Measurements from ENCODE around the gene FOXC2. TPM values are rescaled to one million over a fixed set of nuclear protein-coding genes. Genes with fewer than 3 reads are reported as not detected.

Gene FOXC2
- total RNA-seq, 1 experiment from 2014 or later: 1.3 TPM

DNA sequence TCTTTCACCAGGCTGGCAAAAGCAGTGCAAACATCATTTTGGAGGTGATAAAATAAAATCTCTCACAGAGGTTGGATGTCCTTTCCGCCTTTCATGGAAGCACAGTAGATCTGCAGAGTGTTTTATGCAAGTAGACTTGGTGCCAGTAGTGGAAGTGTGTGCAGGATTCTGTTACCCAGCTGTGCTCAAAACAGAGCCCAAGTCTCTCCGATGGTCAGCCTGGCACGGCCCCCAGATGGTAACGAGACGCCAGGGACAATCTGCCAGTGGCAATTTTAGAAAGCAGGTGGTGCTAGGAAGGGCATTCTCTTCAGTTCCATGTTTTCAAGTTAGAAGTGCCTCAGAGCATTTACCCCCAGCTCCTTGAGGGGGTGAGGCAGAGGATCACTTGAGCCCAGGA lies 10.1 kb upstream of the FOXC2 start:
- no peak for DNase-seq (ENCODE audit: low spot score)

DNA sequence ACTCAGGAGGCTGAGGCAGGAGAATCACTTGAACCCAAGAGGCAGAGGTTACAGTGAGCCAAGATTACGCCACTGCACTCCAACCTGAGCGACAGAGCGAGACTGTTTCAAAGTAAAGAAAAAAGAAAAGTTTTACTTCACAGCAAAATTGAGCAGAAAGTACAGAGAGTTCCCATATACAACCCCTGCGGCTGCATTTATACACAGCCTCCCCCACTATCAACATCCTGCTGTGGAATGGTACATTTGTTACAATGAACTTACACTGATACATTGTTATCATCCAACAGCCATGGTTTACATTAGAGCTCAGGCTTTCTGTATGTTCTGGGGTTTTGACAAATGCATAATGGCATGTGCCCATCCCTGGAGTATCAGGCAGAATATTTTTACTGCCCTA lies 9.0 kb upstream of the FOXC2 start:
- DNase-seq (ENCODE audit: low spot score): no peak

DNA sequence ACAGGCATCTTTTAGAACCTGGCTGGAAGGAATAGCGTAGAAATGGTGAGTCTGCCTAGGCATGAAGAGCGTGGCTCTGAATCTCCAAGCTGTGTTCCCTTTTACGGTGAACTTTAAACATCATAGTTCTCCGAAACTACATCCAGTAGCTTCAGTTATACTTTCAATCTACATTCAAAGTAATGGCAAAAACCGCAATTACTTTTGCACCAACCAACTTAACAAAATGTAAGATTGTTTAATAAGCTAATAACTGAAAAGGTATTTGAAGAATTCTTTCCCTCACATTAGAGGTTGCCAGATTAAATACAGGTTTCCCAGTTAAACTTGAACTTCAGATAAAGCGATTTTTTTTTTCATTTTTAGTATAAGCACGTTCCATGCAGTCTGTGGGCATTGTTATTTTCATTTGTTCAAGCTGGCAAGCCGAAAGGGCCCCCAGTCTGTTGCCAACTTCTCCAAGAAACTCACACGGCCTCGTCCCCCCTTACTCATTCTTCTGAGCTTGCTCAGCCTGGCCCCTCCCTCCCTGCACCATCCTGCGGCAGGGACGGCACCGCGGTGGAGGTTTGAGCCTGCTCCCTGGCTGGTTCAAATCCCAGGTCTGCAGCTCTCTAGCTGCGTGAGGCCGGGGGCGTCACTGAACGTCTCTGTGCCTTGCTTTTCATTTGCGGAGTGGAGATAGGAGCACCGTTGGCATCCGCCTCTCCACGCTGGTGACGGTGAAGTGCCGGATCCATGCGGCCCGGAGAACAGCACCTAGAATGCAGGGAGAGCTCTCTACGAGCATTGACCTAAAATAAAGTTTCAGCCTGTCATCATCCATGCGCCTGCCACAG lies 8.1 kb upstream of the FOXC2 start:
- no peak for DNase-seq (ENCODE audit: low spot score)

DNA sequence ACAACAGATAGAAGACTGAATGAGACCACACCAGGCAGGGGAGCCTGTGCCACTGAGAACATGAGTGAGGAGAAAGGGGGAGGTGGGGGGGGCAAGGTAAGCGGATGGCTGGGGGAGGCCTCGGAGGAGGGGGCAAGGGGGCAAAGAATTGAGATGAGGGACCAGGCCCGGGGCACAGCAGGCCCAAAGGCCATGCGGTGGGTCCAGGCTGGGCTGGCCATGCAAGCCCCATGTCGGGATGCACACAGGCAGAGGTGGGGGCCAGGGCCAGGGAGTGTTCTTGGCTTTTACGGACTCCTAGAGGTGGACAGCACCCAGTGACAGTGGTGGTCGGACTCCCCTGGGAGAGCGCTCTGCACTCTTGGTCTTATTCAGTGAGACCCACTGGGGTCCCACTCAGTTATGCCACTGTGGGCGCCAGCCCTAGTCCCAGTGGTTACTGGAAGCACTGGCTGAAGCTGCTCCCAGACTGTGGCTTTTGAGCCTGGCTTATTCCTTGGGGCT lies 6.8 kb upstream of the FOXC2 start:
- no peak for DNase-seq (ENCODE audit: low spot score)

DNA sequence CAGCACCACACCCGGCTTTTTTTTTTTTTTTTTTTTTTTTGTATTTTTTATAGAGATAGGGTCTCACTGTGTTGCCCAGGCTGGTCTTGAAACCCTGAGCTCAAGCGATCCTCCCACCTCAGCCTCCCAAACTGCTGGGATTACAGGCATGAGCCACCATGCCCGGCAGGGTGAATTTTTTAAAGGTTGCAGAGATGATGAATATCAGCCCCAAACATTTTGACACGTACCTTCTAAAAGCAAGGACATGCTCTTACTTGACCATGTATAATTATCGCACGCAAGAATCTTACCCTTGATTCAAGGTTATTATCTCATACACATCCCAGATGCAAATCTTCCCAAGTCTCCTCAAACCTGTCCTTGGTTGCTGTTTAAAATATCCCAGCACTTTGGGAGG lies 4.3 kb upstream of the FOXC2 start:
- no peak for DNase-seq (ENCODE audit: low spot score)

DNA sequence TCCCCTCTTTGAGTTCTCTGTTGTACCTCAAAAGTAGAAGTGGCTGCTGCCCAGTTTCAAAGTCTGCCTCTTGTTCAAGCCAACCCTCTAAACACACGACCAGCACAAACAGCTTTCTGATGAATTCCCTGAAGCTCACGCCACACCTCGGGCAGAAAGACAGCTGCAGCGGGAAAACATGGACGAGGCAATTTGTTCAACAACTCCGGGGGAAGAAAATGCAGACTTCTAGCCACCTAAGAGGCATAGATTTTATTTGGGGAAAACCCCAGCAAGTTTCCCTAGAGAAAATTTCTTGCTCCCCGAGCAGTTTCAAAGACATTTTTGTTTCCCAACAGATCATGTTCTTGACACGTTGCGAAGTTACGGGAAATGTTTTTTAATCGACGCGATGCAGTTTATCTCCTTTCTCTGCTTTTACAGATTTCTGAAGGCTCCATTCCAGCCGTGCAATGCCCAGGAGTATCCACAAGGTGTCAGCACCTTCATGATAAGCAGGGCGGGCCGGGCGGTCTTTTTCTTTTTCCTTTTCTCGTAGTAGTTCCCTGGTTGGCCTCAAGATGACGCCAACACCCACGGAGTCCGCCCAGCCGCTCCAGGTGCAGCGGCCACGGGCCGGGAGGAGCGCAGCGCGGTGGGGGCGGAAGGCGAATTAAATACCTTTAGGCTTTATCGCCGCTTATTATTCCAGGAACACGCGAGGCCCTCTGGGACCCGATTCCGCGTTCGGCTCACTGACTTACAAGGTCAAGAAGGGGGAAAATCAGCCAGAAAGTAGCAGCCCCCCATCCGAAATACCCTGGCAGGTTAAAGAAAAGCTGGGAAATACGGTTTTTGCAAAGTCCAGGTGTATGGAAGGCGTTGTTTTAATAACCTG lies 2.9 kb upstream of the FOXC2 start:
- DNase-seq (ENCODE audit: low spot score): peak; percentile 86

DNA sequence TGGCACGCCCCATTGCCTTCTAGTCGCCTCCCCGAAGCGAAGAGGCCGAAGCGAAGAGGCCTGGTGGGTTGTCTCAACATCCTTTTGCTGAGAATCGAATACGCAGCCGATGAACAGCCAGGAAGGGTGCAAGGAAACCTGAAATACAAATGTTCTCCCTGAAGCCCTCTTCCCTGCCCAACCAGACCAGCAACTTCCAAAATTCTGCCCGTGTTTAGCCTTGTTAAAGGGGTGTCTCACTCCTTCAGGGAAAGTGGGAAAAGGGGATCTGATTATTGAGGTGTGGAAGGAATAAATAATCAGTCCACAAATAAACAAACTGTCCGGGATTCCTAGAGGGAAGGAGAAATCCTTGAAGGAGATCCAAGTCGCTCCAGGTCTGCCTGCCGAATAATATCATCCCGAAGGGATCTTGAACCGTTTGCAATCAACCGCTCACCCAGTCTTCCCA lies 1.4 kb upstream of the FOXC2 start:
- DNase-seq (ENCODE audit: low spot score): no peak

DNA sequence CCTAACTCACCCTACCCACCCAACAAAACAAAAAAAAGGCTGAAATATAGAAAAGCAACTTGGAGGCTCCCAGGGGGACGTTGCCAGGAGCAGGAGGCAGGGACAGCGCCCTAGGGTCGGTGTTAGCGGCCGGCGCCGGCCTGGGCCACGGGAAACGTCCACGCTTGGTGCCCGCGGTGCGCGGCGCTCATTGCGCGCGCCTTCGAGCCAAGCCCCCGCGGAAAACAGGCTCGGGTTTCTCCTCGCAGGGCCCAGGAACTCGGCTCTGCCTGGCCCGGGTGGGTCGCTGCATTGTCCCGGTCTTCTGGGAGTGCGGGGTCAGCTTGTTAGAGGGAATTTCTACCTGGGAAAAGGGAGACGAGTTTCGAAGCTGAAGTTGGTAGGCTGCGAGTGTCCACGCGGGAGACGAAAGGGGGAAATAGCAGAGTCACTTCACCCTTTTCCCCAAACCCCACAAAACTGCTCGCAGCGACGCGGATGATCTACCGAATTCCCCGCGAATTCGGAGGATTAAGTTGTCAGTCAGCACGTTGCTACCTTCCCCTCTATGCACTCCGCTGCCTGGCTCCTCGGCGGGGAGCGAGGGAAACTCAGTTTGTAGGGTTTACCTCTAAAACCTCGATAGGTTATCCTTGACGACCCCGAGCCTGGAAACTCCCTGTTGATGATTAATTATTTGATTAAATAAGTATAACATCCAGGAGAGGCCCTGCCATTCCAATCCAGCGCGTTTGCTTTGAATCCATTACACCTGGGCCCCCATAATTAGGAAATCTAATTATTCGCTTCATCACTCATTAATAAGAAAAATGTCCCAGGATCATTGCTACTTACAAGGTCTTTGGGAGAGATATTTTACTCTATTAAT lies 751 bp upstream of the FOXC2 start:
- DNase-seq (ENCODE audit: low spot score): no peak

DNA sequence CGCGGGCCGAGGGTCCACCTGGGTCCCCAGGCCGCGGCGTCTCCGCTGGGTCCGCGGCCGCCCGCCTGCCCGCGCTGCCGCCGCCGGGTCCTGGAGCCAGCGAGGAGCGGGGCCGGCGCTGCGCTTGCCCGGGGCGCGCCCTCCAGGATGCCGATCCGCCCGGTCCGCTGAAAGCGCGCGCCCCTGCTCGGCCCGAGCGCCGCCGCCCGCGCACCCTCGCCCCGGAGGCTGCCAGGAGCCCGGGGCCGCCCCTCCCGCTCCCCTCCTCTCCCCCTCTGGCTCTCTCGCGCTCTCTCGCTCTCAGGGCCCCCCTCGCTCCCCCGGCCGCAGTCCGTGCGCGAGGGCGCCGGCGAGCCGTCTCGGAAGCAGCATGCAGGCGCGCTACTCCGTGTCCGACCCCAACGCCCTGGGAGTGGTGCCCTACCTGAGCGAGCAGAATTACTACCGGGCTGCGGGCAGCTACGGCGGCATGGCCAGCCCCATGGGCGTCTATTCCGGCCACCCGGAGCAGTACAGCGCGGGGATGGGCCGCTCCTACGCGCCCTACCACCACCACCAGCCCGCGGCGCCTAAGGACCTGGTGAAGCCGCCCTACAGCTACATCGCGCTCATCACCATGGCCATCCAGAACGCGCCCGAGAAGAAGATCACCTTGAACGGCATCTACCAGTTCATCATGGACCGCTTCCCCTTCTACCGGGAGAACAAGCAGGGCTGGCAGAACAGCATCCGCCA lies 504 bp downstream of the FOXC2 start:
- no peak for DNase-seq (ENCODE audit: low spot score)

DNA sequence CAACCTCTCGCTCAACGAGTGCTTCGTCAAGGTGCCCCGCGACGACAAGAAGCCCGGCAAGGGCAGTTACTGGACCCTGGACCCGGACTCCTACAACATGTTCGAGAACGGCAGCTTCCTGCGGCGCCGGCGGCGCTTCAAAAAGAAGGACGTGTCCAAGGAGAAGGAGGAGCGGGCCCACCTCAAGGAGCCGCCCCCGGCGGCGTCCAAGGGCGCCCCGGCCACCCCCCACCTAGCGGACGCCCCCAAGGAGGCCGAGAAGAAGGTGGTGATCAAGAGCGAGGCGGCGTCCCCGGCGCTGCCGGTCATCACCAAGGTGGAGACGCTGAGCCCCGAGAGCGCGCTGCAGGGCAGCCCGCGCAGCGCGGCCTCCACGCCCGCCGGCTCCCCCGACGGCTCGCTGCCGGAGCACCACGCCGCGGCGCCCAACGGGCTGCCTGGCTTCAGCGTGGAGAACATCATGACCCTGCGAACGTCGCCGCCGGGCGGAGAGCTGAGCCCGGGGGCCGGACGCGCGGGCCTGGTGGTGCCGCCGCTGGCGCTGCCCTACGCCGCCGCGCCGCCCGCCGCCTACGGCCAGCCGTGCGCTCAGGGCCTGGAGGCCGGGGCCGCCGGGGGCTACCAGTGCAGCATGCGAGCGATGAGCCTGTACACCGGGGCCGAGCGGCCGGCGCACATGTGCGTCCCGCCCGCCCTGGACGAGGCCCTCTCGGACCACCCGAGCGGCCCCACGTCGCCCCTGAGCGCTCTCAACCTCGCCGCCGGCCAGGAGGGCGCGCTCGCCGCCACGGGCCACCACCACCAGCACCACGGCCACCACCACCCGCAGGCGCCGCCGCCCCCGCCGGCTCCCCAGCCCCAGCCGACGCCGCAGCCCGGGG lies 1.3 kb downstream of the FOXC2 start:
- DNase-seq (ENCODE audit: low spot score): no peak

DNA sequence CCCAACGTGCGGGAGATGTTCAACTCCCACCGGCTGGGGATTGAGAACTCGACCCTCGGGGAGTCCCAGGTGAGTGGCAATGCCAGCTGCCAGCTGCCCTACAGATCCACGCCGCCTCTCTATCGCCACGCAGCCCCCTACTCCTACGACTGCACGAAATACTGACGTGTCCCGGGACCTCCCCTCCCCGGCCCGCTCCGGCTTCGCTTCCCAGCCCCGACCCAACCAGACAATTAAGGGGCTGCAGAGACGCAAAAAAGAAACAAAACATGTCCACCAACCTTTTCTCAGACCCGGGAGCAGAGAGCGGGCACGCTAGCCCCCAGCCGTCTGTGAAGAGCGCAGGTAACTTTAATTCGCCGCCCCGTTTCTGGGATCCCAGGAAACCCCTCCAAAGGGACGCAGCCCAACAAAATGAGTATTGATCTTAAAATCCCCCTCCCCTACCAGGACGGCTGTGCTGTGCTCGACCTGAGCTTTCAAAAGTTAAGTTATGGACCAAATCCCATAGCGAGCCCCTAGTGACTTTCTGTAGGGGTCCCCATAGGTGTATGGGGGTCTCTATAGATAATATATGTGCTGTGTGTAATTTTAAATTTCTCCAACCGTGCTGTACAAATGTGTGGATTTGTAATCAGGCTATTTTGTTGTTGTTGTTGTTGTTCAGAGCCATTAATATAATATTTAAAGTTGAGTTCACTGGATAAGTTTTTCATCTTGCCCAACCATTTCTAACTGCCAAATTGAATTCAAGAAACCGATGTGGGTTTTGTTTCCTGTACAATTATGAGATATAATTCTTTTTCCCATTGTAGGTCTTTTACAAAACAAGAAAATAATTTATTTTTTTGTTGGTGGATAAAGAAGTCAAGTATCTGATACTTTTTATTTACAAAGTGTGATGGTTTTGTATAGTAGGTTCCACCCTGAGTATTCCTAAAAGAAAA lies 2.3 kb downstream of the FOXC2 start:
- DNase-seq (ENCODE audit: low spot score): no peak

DNA sequence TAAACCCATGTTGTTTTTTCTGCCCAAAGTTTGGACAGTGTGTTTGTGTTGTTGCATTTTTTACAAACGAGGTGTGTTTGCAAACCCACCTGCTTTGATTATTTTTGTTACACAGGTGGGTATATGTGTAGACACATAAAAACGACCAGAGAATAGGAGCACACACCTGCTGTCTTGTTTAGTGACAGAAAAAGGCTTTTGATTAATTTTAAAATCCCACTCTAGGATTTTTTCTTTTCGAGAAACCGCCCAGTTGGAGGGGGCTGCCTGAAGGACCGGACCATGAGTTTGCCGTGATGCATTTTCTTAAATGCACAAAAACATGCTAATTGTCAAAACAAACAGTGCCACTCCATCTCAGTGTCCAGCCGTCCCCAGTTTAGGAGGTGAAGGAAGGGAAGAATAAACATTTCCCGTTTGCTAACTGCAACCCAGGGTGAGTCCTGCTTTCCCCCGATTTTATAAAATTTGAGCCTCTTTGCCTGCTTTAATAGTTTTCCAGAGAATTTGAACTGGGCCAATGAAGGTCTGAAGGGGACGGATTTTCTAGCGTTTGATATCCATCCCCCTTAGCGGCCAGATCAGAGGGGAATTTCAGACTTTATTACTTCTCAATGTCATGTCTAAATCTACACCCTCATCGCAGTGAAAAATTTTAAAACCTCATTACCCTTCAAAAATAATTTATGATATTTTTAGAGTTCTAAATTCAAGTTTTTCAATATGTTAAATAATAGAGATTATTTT lies 3.2 kb downstream of the FOXC2 start:
- DNase-seq (ENCODE audit: low spot score): no peak

DNA sequence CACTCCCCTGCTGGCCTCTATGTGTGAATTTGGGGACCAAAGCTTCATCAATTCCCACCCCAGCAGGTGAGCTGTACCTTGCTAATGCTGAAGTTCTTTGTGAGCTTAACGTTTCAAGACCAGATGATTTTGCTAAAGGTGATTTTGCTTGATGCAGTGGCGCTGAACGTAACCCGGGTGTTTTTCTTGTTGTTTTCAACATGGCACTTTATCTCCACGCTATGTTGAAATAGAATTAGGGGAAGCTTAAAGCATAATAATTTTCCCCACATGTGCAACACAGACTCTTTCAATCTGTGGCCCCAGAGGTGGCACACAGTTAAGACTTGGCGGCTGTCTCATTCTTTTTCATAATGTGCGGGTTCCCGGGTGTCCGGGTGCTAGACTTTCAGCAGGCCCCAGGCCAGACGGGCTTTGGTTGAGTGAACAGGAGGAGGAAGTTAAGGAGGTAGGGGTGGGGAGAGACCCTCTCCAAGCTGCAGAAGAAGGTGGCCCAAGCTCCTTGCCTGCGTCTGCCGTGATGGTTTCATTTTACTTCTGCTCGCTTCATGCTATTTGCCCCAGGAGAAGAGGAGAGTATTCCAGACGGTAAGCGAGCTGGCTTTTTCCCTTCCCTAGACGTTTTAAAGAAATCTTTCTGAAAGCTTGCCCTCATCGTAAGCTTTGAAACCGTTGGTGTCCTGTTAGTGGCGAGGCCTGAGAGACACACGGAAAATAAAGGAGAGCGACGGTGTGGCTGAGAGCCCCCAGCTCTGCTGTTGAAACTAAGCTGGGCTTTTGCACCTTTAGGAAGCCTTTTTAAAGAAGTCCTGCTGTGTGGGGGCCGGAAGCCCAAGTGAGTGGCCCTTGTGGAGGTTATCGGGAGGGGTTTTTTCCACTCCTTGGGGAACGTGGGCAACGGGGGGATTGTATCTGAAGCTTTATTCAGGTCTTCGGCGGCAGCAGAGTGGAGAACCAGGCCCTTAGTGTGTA lies 4.2 kb downstream of the FOXC2 start:
- DNase-seq (ENCODE audit: low spot score): no peak

DNA sequence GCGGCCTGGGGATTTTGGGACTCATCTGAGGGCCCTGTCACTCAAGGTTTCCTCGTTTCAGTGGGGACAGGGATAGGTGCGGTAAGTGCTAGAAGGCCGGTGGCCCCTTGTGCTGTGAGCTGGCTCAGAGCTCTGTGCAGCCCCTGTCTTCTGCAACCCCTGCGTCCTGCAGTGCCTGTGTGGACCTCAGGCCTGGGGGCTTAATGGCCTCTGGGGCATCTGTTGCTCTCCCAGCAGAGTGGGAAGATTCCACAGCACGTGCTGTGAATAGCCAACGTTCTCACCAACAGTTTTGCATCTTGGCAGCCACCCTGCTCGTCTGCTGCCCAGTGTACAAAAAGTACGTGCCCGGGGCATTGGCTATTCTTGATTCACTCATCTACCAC lies 4.9 kb downstream of the FOXC2 start:
- no peak for DNase-seq (ENCODE audit: low spot score)

DNA sequence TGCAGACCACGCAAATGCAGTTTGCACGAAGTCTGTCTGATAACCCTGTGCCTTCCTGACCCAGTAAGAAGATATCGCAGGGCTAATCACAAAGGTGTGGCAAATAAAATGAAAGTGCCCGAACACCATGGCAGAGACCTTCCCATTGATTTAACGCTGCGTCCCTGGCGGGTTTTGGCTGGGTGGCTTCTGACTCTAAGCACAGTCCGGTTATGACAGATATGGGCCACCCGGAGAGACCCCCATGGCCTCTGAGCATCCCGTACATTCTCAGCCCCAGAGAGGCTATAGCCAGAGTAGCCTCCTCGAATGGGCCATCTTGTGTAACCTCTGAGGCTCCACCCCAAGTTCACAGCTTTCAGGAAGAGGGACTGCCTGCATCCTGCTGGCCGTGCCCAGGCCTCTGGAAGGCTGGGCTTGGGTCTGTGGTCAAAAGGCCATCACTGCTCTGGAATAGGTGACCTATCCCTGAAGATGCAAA lies 5.5 kb downstream of the FOXC2 start:
- DNase-seq (ENCODE audit: low spot score): no peak

DNA sequence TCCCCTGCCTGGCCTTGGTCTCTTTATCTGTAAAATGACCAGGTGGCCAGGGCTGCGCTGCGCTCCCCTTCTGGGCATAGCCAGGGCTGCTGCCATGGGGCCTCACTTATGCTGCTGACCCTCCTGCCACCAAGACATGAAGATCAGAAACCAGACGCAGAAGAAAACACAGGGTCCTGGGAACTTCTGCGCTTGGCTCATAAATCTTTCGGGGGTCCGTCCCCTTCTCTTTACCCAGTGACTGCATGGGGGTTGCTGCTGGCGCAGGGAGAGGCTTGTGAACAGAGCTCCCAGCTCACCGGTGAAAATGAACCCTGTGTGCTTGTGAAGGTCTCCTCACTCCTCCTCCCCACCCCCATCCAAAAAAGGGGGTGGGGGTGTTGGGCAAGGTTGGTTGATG lies 6.0 kb downstream of the FOXC2 start:
- DNase-seq (ENCODE audit: low spot score): no peak

DNA sequence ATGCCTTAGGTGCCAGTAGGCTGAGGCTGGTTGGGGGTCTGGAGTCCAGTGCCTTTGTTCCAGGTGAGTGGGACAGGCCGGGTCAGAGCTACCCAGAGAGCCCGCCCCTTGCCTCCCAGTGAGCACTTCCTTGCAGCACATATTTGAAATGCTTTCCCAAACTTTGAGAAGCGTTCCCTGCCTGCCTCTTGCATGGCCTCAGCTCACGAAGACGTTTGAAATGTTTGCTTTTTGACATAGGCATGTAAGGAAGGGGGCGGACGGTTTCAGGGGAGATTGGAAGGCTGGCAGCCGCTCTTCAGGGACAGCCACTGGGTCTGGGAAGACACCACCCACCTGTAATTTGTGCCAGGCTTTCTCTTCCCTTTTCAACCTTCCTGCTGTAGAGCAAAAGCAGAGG lies 6.6 kb downstream of the FOXC2 start:
- DNase-seq (ENCODE audit: low spot score): no peak

Measured in A172 (cell line).